ENCODE results near the gene SLC23A3. TPM values are rescaled to one million over a fixed set of nuclear protein-coding genes. Genes with fewer than 3 reads are reported as not detected.

SLC23A3 gene
- total RNA-seq, 4 donors from 2014 or later: 0.10 to 4.4 (median 1.0) TPM

GRCh38 chr2:219131744-219132143 lies 38.1 kb downstream of the SLC23A3 start:
- DNase-seq (ENCODE audit: low spot score in 2 of 2): no peak
- intact Hi-C loops (cut with DNase I; ENCODE audit: low total_unique reads): no loop called here
- TF ChIP-seq CTCF (IDR thresholded peaks at IDR 0.05): no peak
- TF ChIP-seq POLR2A (IDR thresholded peaks at IDR 0.05): no peak
- H3K4me3 ChIP-seq (ENCODE audit: low read depth, poor library complexity, severe bottlenecking): no peak overlapping the region
- 89 to 90% methylated on average over 4 of the region's 4 CpGs for WGBS, 2 donors

- H3K4me3 ChIP-seq (ENCODE audit: low read depth, poor library complexity, severe bottlenecking): no peak overlapping the region
- WGBS, 2 donors: 66 to 76% methylated on average over 3 of the region's 3 CpGs
- TF ChIP-seq CTCF (IDR thresholded peaks at IDR 0.05) (no peak), POLR2A (IDR thresholded peaks at IDR 0.05) (no peak)
- DNase-seq (ENCODE audit: low spot score in 2 of 2): no peak
- intact Hi-C loops (cut with DNase I; ENCODE audit: low total_unique reads): no loop called here
Measured at GRCh38 chr2:219131327-219131726, 38.5 kb downstream of the SLC23A3 start.

- DNase-seq (ENCODE audit: low spot score in 2 of 2): no peak
- no peak for TF ChIP-seq POLR2A (IDR thresholded peaks at IDR 0.05)
- TF ChIP-seq CTCF (IDR thresholded peaks at IDR 0.05): no peak
- 94 to 95% methylated on average over 16 of the region's 16 CpGs for WGBS, 2 donors
- no peak overlapping the region for H3K4me3 ChIP-seq (ENCODE audit: low read depth, poor library complexity, severe bottlenecking)
- intact Hi-C loops (cut with DNase I; ENCODE audit: low total_unique reads): no loop called here
Measured at GRCh38 chr2:219129589-219129988, 40.2 kb downstream of the SLC23A3 start.

- no peak overlapping the region for H3K4me3 ChIP-seq (ENCODE audit: low read depth, poor library complexity, severe bottlenecking)
- intact Hi-C loops (cut with DNase I; ENCODE audit: low total_unique reads): no loop called here
- TF ChIP-seq POLR2A (IDR thresholded peaks at IDR 0.05): no peak
- no peak for DNase-seq (ENCODE audit: low spot score in 2 of 2)
- WGBS, 2 donors: 75 to 83% methylated on average over 7 of the region's 7 CpGs
Measured at GRCh38 chr2:219128396-219128795, 41.4 kb downstream of the SLC23A3 start.

- TF ChIP-seq POLR2A (IDR thresholded peaks at IDR 0.05) (no peak), CTCF (IDR thresholded peaks at IDR 0.05) (no peak)
- WGBS, 2 donors: 39 to 42% methylated on average over 2 of the region's 2 CpGs
- intact Hi-C loops (cut with DNase I; ENCODE audit: low total_unique reads): no loop called here
- H3K4me3 ChIP-seq (ENCODE audit: low read depth, poor library complexity, severe bottlenecking): no peak overlapping the region
- no peak for DNase-seq (ENCODE audit: low spot score in 2 of 2)
Measured at GRCh38 chr2:219127037-219127635, 42.7 kb downstream of the SLC23A3 start.

GRCh38 chr2:219126555-219126954 lies 43.3 kb downstream of the SLC23A3 start:
- intact Hi-C loops (cut with DNase I; ENCODE audit: low total_unique reads): no loop called here
- WGBS, 2 donors: 41 to 60% methylated on average over 3 of the region's 3 CpGs

More at GRCh38 chr2:219126555-219126954, 43.3 kb downstream of the SLC23A3 start:
- TF ChIP-seq CTCF (IDR thresholded peaks at IDR 0.05) (no peak), POLR2A (IDR thresholded peaks at IDR 0.05) (no peak)
- DNase-seq (ENCODE audit: low spot score in 2 of 2): no peak
- H3K4me3 ChIP-seq (ENCODE audit: low read depth, poor library complexity, severe bottlenecking): no peak overlapping the region

All from lower leg skin (tissue), 4 donors.